Stimulated activated CD8-positive, alpha-beta memory T cell treated with anti-CD3 and anti-CD28 coated beads, Interleukin-7, amount 100 ng/mL, for 48 hours (primary cell): ENCODE measurements around the gene ADGRD1.
"Not testable (repeated sequence)": the region's sequence is repeated elsewhere in the genome, so short reads cannot be mapped to it uniquely, and the experiment has no call there.

Source experiments
- DNase-seq, 2 donors: peaks; one replicate each; pipeline ENCODE4 v3.0.0-alpha.2; 2020; ENCODE audit warnings: low read depth in 1 of 2; ENCODE audit errors: extremely low read depth in 1 of 2

Gene ADGRD1

GRCh38 chr12:131067981-131068851, 114.5 kb downstream of the ADGRD1 start:
- DNase-seq, result no peak

DNA sequence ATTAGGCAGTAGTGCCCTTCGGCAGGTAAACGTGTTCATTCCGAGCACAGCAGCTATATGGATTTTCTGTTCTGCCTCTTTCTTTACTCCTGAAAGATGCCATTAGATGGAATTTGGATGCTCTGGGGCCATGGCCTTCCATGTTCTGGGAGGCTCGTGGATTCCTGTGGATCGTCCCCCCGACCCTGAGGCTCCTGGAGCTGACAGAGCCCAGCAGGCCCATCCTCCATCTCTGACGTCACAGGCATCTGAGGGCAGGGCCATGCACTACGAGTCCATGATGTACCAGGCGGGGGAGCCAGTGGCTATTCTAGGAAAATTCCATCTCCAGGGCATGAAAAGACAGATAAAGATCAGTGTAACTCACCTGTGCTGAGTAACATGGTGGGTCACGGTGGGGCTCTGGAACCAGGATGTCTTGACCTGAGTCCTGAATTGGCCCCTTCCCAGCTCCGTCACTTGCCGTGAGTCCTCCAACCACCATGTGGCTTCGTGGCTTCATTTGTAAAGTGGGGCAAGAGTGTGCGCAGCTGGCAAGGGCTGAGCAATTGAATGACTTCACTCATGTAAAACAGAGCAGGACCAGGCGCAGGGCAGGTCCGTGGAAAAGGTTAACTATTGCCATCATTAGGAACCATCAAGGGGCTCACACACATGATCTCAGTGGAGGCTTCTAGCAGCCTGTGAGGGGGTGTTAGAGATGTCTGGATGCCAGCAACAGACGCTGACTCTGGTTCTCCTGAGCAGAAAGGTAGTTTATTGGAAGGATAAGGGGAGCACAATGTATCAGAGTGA, 115.4 kb downstream of the ADGRD1 start:
- DNase-seq, result not testable (repeated sequence)

- DNase-seq, result not testable (repeated sequence)
Observed at GRCh38 chr12:131070136-131070535, 116.4 kb downstream of the ADGRD1 start.

GRCh38 chr12:131070668-131071067, 117.0 kb downstream of the ADGRD1 start:
- not testable (repeated sequence) for DNase-seq

GRCh38 chr12:131071234-131071820, 117.6 kb downstream of the ADGRD1 start:
- not testable (repeated sequence) for DNase-seq

- not testable (repeated sequence) for DNase-seq
Observed at GRCh38 chr12:131071950-131072349, 118.2 kb downstream of the ADGRD1 start.

GRCh38 chr12:131072451-131073230, 118.9 kb downstream of the ADGRD1 start:
- DNase-seq, result no peak

DNA sequence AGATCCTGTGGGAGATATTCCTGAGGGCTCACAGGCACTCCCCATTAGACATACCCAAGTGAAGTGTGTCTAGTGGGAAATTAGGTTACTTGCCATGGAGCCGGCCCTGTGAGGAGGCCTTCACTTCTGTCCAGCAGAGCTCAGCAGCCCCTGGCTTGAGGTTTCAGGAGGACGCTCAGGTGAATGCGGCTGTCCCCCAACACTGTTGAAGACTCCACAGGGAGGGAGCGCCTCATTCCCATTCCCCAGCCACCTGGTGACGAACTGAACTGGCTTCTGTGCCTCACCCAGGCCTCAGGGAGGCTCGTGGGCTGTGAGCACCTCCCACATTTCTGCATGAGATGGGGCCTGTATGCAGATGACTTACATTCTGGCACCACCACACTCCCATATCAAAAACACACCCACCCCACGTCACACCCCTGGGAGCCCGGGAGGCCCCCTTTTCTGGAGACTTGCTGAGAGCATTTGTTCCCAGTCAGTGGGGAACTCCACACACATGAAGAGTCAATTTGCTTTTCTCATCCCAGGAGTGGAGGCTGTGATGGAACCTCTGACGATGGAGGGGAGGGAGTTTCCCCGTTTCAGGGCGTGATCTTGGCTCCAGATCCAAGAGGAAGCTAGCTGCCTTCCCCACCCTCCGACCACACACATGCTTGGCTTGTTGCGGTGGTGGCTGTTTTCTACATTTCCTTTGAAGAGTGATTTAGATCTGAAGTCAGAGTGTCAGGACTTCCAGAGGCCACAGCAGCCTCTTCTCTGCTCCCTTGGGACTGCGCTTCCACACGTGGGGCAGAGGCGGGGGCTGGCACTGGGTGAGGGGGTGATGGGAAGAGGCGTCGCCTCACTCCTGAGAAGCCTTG, 120.7 kb downstream of the ADGRD1 start:
- DNase-seq, result no peak

DNA sequence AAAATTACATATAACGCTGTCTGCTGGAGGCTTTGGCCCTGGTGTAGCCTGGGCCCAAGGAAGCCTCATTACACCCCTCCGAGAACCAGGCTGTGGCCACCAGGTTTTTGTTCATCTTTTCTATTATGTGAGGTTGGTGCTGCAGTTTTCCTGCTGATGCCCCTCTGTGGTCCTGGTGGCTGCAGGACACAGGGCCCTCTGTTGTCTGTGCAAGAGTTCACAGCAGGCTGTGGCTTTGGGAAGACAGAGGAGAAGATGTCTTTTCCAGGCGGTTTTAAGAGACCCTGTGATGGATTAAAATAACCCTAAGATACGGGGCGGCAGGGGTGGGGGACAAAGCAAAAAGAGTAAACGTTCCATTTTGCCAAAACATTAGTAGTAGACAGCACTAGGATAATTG, 121.5 kb downstream of the ADGRD1 start:
- no peak for DNase-seq

GRCh38 chr12:131075611-131076010, 121.9 kb downstream of the ADGRD1 start:
- no peak for DNase-seq

GRCh38 chr12:131076296-131076695, 122.6 kb downstream of the ADGRD1 start:
- no peak for DNase-seq

GRCh38 chr12:131076791-131077747, 123.4 kb downstream of the ADGRD1 start:
- no peak for DNase-seq

DNA sequence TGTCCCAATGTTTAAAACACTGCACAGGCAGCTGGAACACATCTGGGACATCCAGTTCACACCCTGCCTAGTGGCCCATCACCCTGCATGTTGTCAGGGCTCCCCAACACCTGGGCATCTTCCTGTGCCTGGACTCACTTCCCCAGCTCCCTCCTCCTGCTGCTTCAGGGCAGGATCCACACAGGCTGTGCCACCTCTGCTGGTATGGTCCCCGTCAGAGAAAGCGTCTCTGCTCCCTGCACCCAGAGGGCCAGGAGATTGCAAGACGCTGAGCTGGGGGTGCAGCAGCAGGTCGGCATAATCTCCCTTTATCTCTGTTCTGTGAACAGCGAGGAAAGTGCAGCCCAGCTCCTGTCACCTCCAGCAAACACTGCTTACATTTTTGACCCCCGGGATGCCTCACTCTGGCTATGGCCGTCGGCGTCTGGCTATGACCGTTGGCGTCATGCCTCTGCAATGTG, 124.3 kb downstream of the ADGRD1 start:
- no peak for DNase-seq

DNA sequence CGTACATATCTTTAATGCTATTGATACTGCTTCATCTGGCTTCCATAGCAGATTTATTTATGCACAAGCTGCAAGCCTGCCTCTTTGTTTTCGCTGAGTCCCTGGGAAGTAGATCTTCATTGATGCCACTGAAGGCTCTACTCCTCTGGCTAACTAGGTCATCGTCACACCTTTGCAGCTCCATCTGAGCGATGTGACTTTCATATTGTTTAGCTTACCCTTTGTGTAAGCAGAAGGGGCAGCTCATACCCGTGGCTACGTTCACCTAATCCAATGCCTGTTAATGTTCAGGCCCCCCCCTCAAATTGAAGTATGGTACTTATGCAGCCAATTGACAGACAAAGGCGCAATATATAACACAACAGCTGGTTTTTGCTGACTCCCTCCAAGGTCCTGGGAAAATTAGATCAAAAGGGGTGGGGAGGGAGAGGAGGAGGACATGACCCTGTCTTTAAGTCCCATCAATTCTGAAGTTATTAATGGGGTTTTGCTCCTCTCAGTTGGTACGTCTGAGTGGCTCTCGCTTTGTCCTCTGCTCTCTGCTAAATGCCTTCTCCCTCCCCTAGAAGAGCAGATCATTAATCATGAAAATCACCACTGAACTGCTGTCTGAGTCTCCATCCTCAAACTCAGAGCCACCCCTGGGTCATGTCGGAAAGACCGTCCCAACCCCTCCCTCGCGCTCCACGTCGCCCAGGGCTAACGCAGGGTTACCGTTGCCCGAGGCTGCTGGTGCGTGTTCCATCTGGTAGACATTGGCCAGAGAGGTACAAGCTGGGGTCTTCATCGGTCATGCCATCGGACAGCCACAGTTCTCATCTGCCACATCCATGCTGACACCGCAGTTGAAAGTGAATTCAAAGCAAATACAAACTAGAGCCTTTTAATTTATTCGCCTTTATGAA, 128.8 kb downstream of the ADGRD1 start:
- no peak for DNase-seq

GRCh38 chr12:131084341-131085011, 130.8 kb downstream of the ADGRD1 start:
- DNase-seq, result no peak

- no peak for DNase-seq
Observed at GRCh38 chr12:131085125-131085815, 131.6 kb downstream of the ADGRD1 start.
